ENCODE data around the gene CARD10.

GRCh38 chr22:37473437-37473946 lies 45.7 kb downstream of the CARD10 start:
- TF ChIP-seq SMARCE1 (IDR thresholded peaks at IDR 0.05; ENCODE audit: borderline replicate concordance) (no peak), ZNF142 (CRISPR knock-in tag; IDR thresholded peaks at IDR 0.05) (no peak), CTCF (CRISPR knock-in tag; IDR thresholded peaks at IDR 0.05) (no peak)

Data from HepG2 (cell line).